ENCODE results near the gene VPS41. TPM values are rescaled to one million over a fixed set of nuclear protein-coding genes. Genes with fewer than 3 reads are reported as not detected.
"Not testable (repeated sequence)": the region's sequence is repeated elsewhere in the genome, so short reads cannot be mapped to it uniquely, and the experiment has no call there.

VPS41 gene
- total RNA-seq (30.3 TPM), polyA plus RNA-seq (28.3 TPM)
- long read RNA-seq, donor 1: 0 reads
- long read RNA-seq, donor 2: 0 reads
- long read RNA-seq, donor 3, full-length matches to known transcripts: 4 of 4 reads
- long read RNA-seq, donor 3, partial matches to known transcripts: 0 of 4 reads
- long read RNA-seq, donor 3, other reads (novel, unspliced or antisense): 0 of 4 reads
- long read RNA-seq, donor 4, full-length matches to known transcripts: 5 of 5 reads
- long read RNA-seq, donor 4, partial matches to known transcripts: 0 of 5 reads
- long read RNA-seq, donor 4, other reads (novel, unspliced or antisense): 0 of 5 reads
- long read RNA-seq, donor 5, full-length matches to known transcripts: 6 of 6 reads
- long read RNA-seq, donor 5, partial matches to known transcripts: 0 of 6 reads
- long read RNA-seq, donor 5, other reads (novel, unspliced or antisense): 0 of 6 reads
- long read RNA-seq, donor 6, full-length matches to known transcripts: 5 of 5 reads
- long read RNA-seq, donor 6, partial matches to known transcripts: 0 of 5 reads
- long read RNA-seq, donor 6, other reads (novel, unspliced or antisense): 0 of 5 reads
- long read RNA-seq, donor 7, full-length matches to known transcripts: 6 of 6 reads
- long read RNA-seq, donor 7, partial matches to known transcripts: 0 of 6 reads
- long read RNA-seq, donor 7, other reads (novel, unspliced or antisense): 0 of 6 reads
- long read RNA-seq, donor 8, full-length matches to known transcripts: 4 of 4 reads
- long read RNA-seq, donor 8, partial matches to known transcripts: 0 of 4 reads
- long read RNA-seq, donor 8, other reads (novel, unspliced or antisense): 0 of 4 reads
- long read RNA-seq, donor 9, full-length matches to known transcripts: 1 of 1 reads
- long read RNA-seq, donor 9, partial matches to known transcripts: 0 of 1 reads
- long read RNA-seq, donor 9, other reads (novel, unspliced or antisense): 0 of 1 reads
- long read RNA-seq, donor 10, partial matches to known transcripts: 0 of 2 reads
- long read RNA-seq, donor 10, other reads (novel, unspliced or antisense): 0 of 2 reads

DNA sequence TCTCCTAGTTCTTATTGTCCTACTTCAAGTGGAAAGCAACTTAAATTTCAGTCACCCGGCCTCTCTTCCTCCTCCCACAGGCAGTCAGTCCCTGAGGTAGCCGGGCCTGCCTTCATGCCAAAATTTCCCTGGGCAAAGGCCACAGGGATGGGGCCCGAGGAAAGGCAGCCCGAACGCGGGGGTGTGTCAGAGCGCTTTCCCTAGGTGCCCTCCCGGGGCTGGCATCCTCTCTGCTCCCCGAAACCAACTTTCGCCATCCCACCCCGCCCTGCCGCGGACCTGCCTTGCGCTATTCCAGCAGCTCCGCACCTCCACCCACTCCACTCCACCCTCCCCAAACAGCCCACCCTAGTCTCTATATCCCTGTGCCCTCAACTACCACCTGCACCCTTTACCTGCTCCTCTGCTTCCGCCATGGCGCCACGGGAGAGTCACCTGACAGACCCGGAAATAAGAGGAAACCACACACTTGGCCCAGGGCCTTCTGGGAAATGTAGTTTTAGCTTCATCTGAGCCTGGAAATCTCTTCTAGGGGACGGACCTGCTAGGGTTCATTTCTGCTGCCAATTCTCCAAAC, at the start of gene VPS41:
VPS41 (minus strand) TSS at position 433 of the 577 bp plus-strand sequence; CDS start at position 416, 17 bp downstream.
- no peaks in the 10 kb centered on the region for H3K27me3 ChIP-seq (ENCODE audit: control insufficient read depth in 2 of 2, insufficient read depth in 1 of 2, low read length in 1 of 2)
- H3K4me3 ChIP-seq (ENCODE audit: low read length in 2 of 2): peak within 1 kb of the TSS; percentile 61 to 96
- H3K4me1 ChIP-seq (ENCODE audit: control insufficient read depth in 2 of 2, insufficient read depth in 2 of 2, low read length in 2 of 2): peaks cover 2 to 7% of the 10 kb centered on the region in 2 donors
- DNase-seq (ENCODE audit: low read depth in 6 of 9, low spot score in 9 of 9): peak; percentile 67 to 93 (median 82)
- no peaks in the 10 kb centered on the region for H3K36me3 ChIP-seq (ENCODE audit: control insufficient read depth in 2 of 2, insufficient read depth in 2 of 2, low read length in 1 of 2)
- H3K27ac ChIP-seq (ENCODE audit: low read depth in 1 of 2, low read length in 1 of 2): no peak within 1 kb of the TSS
- no peaks in the 10 kb centered on the region for H3K9me3 ChIP-seq (ENCODE audit: control insufficient read depth in 2 of 2, insufficient read depth in 1 of 2, low read length in 1 of 2)
- WGBS: under 1% methylated on average over 20 of the region's 20 CpGs

DNA sequence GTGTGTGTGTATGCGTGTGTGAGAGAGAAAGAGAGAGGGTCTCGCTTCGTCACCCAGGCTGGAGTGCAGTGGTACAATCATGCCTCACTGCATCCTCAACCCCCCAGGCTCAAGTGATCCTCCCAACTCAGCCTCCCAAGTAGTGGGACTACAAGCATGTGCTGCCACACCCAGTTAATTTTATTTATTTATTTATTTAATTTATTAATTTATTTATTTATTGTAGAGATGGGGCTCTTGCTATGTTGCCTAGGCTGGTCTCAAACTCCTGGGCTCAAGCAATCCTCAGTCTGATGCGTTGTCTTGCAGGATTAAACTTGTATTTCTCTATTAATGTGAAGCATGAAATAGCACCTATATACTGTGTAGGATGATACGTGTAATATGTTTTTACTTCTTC, 46.9 kb upstream of the VPS41 start:
- no peaks in the 10 kb centered on the region for H3K27me3 ChIP-seq (ENCODE audit: control insufficient read depth in 2 of 2, insufficient read depth in 1 of 2, low read length in 1 of 2)
- WGBS: 98% methylated on average over 5 of the region's 5 CpGs
- no peaks in the 10 kb centered on the region for H3K4me1 ChIP-seq (ENCODE audit: control insufficient read depth in 2 of 2, insufficient read depth in 2 of 2, low read length in 2 of 2)
- H3K36me3 ChIP-seq (ENCODE audit: control insufficient read depth in 2 of 2, insufficient read depth in 2 of 2, low read length in 1 of 2): no peaks in the 10 kb centered on the region
- H3K9me3 ChIP-seq (ENCODE audit: control insufficient read depth in 2 of 2, insufficient read depth in 1 of 2, low read length in 1 of 2): no peaks in the 10 kb centered on the region
- DNase-seq (ENCODE audit: low read depth in 6 of 9, low spot score in 9 of 9): no peak
- no peak overlapping the region for H3K4me3 ChIP-seq (ENCODE audit: low read length in 2 of 2)
- H3K27ac ChIP-seq (ENCODE audit: low read depth in 1 of 2, low read length in 1 of 2): no peak overlapping the region

DNA sequence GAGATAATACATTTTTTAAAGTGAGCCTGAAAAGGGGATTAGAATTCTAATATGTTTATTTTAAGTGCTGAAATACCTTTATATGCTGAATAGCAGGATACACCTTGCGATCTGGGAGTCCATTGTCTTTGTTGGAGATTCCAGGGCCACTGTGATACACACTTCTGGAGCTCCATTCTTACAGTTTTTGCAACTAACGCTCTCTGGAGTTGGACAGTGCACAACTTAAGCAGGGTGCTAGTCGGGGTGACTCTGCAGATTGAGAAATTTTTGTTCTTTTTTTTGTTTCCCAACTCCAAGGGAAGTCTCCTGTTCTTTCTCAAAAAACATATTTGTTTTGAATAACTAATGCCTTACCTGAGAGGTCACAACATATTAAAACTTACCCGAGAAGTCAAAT, 45.0 kb upstream of the VPS41 start:
- H3K27me3 ChIP-seq (ENCODE audit: control insufficient read depth in 2 of 2, insufficient read depth in 1 of 2, low read length in 1 of 2): no peaks in the 10 kb centered on the region
- no peaks in the 10 kb centered on the region for H3K36me3 ChIP-seq (ENCODE audit: control insufficient read depth in 2 of 2, insufficient read depth in 2 of 2, low read length in 1 of 2)
- H3K4me1 ChIP-seq (ENCODE audit: control insufficient read depth in 2 of 2, insufficient read depth in 2 of 2, low read length in 2 of 2): no peaks in the 10 kb centered on the region
- WGBS: 96% methylated on average over 4 of the region's 4 CpGs
- no peak for DNase-seq (ENCODE audit: low read depth in 6 of 9, low spot score in 9 of 9)
- no peak overlapping the region for H3K27ac ChIP-seq (ENCODE audit: low read depth in 1 of 2, low read length in 1 of 2)
- H3K9me3 ChIP-seq (ENCODE audit: control insufficient read depth in 2 of 2, insufficient read depth in 1 of 2, low read length in 1 of 2): no peaks in the 10 kb centered on the region
- H3K4me3 ChIP-seq (ENCODE audit: low read length in 2 of 2): no peak overlapping the region

DNA sequence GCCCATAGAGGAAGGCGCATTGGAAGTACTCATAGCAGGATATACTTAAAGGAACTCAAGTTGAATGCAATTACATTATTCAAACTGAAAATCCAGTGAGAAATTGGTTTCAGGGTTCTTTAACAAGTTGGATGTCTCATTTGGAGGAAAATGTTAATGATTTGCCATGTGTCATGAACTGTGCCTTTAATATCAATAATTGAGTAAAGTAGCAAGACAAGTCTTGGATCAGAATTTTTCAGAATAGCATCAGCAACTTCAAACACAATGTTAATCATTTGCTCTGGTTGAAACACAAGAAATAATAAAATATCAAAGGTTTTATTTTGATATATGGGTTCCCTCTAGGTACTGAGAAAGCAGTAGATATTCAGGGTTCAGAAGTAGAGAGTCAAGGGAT, 44.2 kb upstream of the VPS41 start:
- Histone ChIP-seq H3K36me3 (ENCODE audit: control insufficient read depth in 2 of 2, insufficient read depth in 2 of 2, low read length in 1 of 2) (no peaks in the 10 kb centered on the region), H3K4me1 (ENCODE audit: control insufficient read depth in 2 of 2, insufficient read depth in 2 of 2, low read length in 2 of 2) (no peaks in the 10 kb centered on the region), H3K27ac (ENCODE audit: low read depth in 1 of 2, low read length in 1 of 2) (no peak overlapping the region), H3K9me3 (ENCODE audit: control insufficient read depth in 2 of 2, insufficient read depth in 1 of 2, low read length in 1 of 2) (no peaks in the 10 kb centered on the region), H3K4me3 (ENCODE audit: low read length in 2 of 2) (no peak overlapping the region), H3K27me3 (ENCODE audit: control insufficient read depth in 2 of 2, insufficient read depth in 1 of 2, low read length in 1 of 2) (no peaks in the 10 kb centered on the region)
- WGBS: 100% methylated on average over 1 of the region's 1 CpG
- no peak for DNase-seq (ENCODE audit: low read depth in 6 of 9, low spot score in 9 of 9)

DNA sequence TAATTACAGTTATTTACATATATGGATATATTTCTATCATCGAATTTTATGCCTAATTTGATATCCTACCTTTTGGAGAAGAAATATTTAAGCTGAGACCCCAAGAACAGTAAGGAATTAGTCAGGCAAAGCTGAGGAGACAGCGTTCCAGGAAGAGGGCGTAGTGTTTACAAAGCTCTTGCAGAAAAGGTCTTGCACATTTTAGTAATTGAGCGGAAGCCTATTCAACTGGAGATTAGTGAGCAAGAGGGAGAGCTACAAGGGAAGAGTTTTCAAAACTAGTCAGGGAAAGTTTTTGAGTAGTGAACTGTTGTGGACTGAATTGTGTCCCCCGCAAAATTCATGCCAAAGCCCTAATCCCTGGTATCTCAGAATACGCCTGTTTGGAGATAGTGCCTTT, 42.2 kb upstream of the VPS41 start:
- Histone ChIP-seq H3K4me1 (ENCODE audit: control insufficient read depth in 2 of 2, insufficient read depth in 2 of 2, low read length in 2 of 2) (no peaks in the 10 kb centered on the region), H3K9me3 (ENCODE audit: control insufficient read depth in 2 of 2, insufficient read depth in 1 of 2, low read length in 1 of 2) (no peaks in the 10 kb centered on the region), H3K27me3 (ENCODE audit: control insufficient read depth in 2 of 2, insufficient read depth in 1 of 2, low read length in 1 of 2) (no peaks in the 10 kb centered on the region), H3K27ac (ENCODE audit: low read depth in 1 of 2, low read length in 1 of 2) (no peak overlapping the region), H3K4me3 (ENCODE audit: low read length in 2 of 2) (no peak overlapping the region), H3K36me3 (ENCODE audit: control insufficient read depth in 2 of 2, insufficient read depth in 2 of 2, low read length in 1 of 2) (no peaks in the 10 kb centered on the region)
- WGBS: 95% methylated on average over 6 of the region's 6 CpGs
- DNase-seq (ENCODE audit: low read depth in 6 of 9, low spot score in 9 of 9): no peak

DNA sequence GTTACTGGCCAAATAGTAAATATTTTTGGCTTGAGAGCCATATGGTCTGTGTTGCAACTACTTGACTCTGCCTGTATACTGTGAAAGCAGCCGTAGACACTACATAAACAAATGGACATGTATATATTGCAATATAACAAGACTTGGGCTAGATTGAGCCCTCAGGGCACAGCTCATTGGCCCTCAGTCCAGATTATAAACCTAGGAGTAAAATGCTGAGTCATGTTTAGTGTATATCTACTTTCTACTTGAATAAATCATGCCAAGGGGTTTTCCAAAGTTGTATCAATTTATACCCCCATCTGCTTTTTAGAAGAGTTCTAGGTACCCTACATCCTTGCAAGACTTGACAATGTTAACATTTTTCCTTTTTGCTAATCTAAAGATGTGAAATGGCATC, 41.3 kb upstream of the VPS41 start:
- Histone ChIP-seq H3K36me3 (ENCODE audit: control insufficient read depth in 2 of 2, insufficient read depth in 2 of 2, low read length in 1 of 2) (no peaks in the 10 kb centered on the region), H3K4me1 (ENCODE audit: control insufficient read depth in 2 of 2, insufficient read depth in 2 of 2, low read length in 2 of 2) (no peaks in the 10 kb centered on the region), H3K9me3 (ENCODE audit: control insufficient read depth in 2 of 2, insufficient read depth in 1 of 2, low read length in 1 of 2) (no peaks in the 10 kb centered on the region), H3K4me3 (ENCODE audit: low read length in 2 of 2) (no peak overlapping the region), H3K27ac (ENCODE audit: low read depth in 1 of 2, low read length in 1 of 2) (no peak overlapping the region), H3K27me3 (ENCODE audit: control insufficient read depth in 2 of 2, insufficient read depth in 1 of 2, low read length in 1 of 2) (no peaks in the 10 kb centered on the region)
- DNase-seq (ENCODE audit: low read depth in 6 of 9, low spot score in 9 of 9): no peak
- WGBS: 96% methylated on average over 1 of the region's 1 CpG

DNA sequence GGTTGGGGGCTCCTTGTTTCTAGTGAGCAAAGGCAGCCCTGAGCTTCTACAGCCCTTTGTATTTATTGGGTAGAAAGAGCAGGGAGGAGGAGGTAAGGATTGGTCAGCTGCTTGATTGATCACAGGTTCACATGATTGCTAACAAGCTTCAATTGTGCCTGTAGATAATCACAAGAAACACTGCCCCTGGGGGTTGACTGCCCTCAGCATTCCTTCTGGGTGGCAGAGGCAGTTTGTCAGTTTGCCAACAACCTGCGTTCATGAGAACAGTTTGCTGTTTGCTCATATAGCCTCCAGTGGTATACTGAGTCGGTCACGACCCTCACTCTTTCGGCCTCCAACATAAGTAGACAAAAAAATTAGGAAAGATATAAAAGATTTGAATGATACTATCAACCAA, 38.5 kb upstream of the VPS41 start:
- H3K27me3 ChIP-seq (ENCODE audit: control insufficient read depth in 2 of 2, insufficient read depth in 1 of 2, low read length in 1 of 2); H3K27ac ChIP-seq (ENCODE audit: low read depth in 1 of 2, low read length in 1 of 2); H3K9me3 ChIP-seq (ENCODE audit: control insufficient read depth in 2 of 2, insufficient read depth in 1 of 2, low read length in 1 of 2); H3K4me1 ChIP-seq (ENCODE audit: control insufficient read depth in 2 of 2, insufficient read depth in 2 of 2, low read length in 2 of 2); H3K4me3 ChIP-seq (ENCODE audit: low read length in 2 of 2); DNase-seq (ENCODE audit: low read depth in 6 of 9, low spot score in 9 of 9); H3K36me3 ChIP-seq (ENCODE audit: control insufficient read depth in 2 of 2, insufficient read depth in 2 of 2, low read length in 1 of 2): not testable (repeated sequence)
- WGBS: 95% methylated on average over 4 of the region's 4 CpGs

DNA sequence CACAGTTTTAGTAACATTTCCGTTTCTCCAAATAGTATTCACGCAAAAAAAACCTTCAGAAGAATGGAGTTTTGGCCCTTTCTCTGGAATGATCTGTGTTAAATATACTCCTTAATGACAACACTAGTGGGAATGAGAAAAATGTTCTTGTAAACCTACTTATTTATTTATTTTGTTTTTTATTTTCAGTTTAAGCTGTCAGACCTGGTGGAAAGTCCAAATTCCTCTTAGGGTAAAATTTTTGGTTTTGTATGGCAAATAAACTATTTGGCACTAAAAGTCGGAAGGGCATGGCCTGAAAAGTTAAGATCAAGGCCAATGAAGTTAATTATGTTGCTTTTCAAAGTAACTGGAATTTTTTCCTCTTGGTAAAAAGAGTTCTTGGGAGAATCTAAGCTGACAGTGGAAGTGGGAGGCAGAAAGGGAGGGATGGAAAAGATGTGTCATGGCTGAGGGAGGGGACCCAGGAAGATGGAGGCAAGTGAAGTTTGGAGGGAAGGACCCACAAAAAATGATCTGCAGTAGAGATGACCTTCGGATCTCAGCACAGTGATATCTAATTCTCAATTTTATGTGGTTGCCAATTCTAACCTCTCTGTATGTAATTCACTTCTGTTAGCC, 33.5 kb upstream of the VPS41 start:
- DNase-seq (ENCODE audit: low read depth in 6 of 9, low spot score in 9 of 9): no peak
- no peak overlapping the region for H3K4me3 ChIP-seq (ENCODE audit: low read length in 2 of 2)
- H3K9me3 ChIP-seq (ENCODE audit: control insufficient read depth in 2 of 2, insufficient read depth in 1 of 2, low read length in 1 of 2): no peaks in the 10 kb centered on the region
- 94% methylated on average over 4 of the region's 4 CpGs for WGBS
- H3K36me3 ChIP-seq (ENCODE audit: control insufficient read depth in 2 of 2, insufficient read depth in 2 of 2, low read length in 1 of 2): no peaks in the 10 kb centered on the region
- no peaks in the 10 kb centered on the region for H3K4me1 ChIP-seq (ENCODE audit: control insufficient read depth in 2 of 2, insufficient read depth in 2 of 2, low read length in 2 of 2)
- H3K27ac ChIP-seq (ENCODE audit: low read depth in 1 of 2, low read length in 1 of 2): no peak overlapping the region
- H3K27me3 ChIP-seq (ENCODE audit: control insufficient read depth in 2 of 2, insufficient read depth in 1 of 2, low read length in 1 of 2): no peaks in the 10 kb centered on the region
